Upper lobe of right lung (tissue), 1 donor: ENCODE data around the gene TAS1R3. TPM values are rescaled to one million over a fixed set of nuclear protein-coding genes. Genes with fewer than 3 reads are reported as not detected.

ENCODE experiments used
- ATAC-seq: fragments of 200-7000 bp; cut with Tn5 transposase; one replicate; pipeline ENCODE4 v1.9.1; 2020; ENCODE audit warnings: mild to moderate bottlenecking, moderate library complexity
- DNase-seq: peaks from one replicate; pipeline ENCODE4 v3.0.0-alpha.2; 2020
- H3K27ac ChIP-seq: fragments of 200-600 bp; one replicate; pipeline ENCODE4 v1.8.0; 2022
- H3K27me3 ChIP-seq: fragments of 200-600 bp; one replicate; pipeline ENCODE4 v1.8.0; 2022; ENCODE audit warnings: mild to moderate bottlenecking
- H3K36me3 ChIP-seq: fragments of 200-600 bp; one replicate; pipeline ENCODE4 v1.8.0; 2022
- H3K4me1 ChIP-seq: fragments of 200-600 bp; one replicate; pipeline ENCODE4 v1.8.0; 2022
- H3K4me3 ChIP-seq: fragments of 200-600 bp; one replicate; pipeline ENCODE4 v1.8.0; 2022; ENCODE audit warnings: mild to moderate bottlenecking
- H3K9me3 ChIP-seq: fragments of 200-600 bp; one replicate; pipeline ENCODE4 v1.8.0; 2022
- intact Hi-C: fragments of 100-400 bp; cut with DNase I; formaldehyde crosslinking; loops from one replicate; pipeline ENCODE4 v1.11.0; 2022
- total RNA-seq: library from RNA; stranded (reverse); fragmentation: NEBNext Ultra II Directional; extraction: Animal tissue kit (Norgen Biotek cat#: 25700); gene quantifications from one replicate; pipeline ENCODE4 v1.2.1, GENCODE V29; 2021
- TF ChIP-seq, protein P1 (sequence below): fragments of 200-600 bp; IDR thresholded peaks from one replicate; pipeline ENCODE4 v1.8.0; 2022; ENCODE audit warnings: antibody characterized with exemption
- donor health status: DM: no; HTN: yes; CAD: no; lungs with severe emphysema.

Gene TAS1R3
- total RNA-seq, 1 donor from 2014 or later = 0.32 TPM

DNA sequence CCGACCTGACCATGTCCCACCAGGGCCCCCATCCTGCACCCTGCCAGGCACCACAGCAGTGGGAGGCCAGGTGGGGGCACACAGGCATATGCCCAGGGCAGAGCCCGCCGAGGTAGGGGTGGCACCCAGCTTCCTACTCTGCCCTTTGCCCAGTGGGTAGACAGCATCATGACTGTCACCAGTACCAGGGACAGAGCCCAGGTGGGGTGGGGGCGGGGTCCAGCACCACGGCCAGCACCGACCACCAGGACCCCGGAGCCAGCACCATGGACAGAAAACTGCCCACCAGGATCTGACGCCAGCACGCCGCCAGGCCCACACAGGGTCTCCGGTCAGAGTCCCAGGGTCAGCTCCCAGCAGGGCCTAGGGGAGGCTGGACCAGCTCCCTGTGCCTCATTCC is 3.8 kb downstream of the TAS1R3 start:
- no peak for DNase-seq

DNA sequence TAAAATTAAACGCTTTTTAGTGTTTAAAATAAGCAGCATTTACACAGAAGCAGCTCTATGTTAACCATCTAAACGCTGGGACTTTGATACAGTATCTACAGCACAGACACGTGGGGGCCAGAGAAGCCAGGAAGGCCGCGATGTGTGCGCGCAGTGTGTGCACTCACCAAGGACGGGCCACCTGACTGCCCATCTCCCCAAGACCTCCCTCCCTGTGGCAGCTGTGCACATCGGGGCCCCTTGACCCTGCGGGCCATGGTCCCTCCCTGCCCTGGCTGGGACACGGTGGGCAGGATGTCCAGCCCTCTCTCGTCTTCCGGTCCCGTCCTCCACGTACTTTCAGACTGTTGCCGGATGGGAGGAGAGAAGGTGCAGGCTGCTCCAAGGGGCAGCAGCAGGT is 4.2 kb downstream of the TAS1R3 start:
- H3K9me3 ChIP-seq = no peaks in the 10 kb centered on the region
- H3K27ac ChIP-seq = no peak overlapping the region
- ATAC-seq (no peak), DNase-seq (no peak)
- H3K27me3 ChIP-seq = no peaks in the 10 kb centered on the region
- H3K36me3 ChIP-seq = peaks cover 13% of the 10 kb centered on the region
- TF ChIP-seq, protein P1, sequence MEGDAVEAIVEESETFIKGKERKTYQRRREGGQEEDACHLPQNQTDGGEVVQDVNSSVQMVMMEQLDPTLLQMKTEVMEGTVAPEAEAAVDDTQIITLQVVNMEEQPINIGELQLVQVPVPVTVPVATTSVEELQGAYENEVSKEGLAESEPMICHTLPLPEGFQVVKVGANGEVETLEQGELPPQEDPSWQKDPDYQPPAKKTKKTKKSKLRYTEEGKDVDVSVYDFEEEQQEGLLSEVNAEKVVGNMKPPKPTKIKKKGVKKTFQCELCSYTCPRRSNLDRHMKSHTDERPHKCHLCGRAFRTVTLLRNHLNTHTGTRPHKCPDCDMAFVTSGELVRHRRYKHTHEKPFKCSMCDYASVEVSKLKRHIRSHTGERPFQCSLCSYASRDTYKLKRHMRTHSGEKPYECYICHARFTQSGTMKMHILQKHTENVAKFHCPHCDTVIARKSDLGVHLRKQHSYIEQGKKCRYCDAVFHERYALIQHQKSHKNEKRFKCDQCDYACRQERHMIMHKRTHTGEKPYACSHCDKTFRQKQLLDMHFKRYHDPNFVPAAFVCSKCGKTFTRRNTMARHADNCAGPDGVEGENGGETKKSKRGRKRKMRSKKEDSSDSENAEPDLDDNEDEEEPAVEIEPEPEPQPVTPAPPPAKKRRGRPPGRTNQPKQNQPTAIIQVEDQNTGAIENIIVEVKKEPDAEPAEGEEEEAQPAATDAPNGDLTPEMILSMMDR = no peak
- H3K4me3 ChIP-seq = no peak overlapping the region
- intact Hi-C loops = no loop called here
- peaks cover 4% of the 10 kb centered on the region for H3K4me1 ChIP-seq

More for the DNA sequence above, 3.8 kb downstream of the TAS1R3 start:
- H3K27ac ChIP-seq = no peak overlapping the region
- intact Hi-C loops = no loop called here
- no peaks in the 10 kb centered on the region for H3K27me3 ChIP-seq
- no peak overlapping the region for H3K4me3 ChIP-seq
- ATAC-seq = no peak
- TF ChIP-seq, protein P1 = no peak
- H3K9me3 ChIP-seq = no peaks in the 10 kb centered on the region
- H3K4me1 ChIP-seq = peaks cover 4% of the 10 kb centered on the region
- H3K36me3 ChIP-seq = peaks cover 13% of the 10 kb centered on the region

DNA sequence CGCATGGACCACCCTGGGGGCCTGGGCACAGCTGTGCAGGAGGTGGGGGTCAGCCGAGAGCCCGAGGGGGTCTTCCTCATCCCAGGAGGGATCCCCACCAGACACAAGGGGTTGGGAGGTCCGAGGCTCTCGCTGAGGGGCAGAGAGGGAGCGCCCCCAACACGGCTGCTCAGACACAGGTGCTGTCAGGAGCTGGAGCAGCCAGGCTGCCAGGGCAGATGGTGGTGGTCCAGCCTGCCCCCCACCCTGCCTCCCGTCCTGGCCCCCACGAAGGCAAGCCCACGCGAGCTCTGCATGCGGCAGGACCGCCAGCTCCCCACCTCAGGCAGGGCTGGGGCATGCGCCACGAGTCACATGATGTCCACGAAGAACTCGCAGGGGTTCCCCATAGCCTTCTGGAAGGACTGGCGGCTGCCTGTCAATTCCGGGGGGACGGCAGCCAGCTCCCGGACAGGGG is 4.7 kb downstream of the TAS1R3 start:
- Histone ChIP-seq H3K27me3 (no peaks in the 10 kb centered on the region), H3K4me3 (no peak overlapping the region), H3K36me3 (peaks cover 13% of the 10 kb centered on the region), H3K27ac (no peak overlapping the region), H3K4me1 (peaks cover 3% of the 10 kb centered on the region), H3K9me3 (no peaks in the 10 kb centered on the region)
- no peak for DNase-seq
- intact Hi-C loops = no loop called here
- TF ChIP-seq, protein P1 = no peak
- no peak for ATAC-seq

DNA sequence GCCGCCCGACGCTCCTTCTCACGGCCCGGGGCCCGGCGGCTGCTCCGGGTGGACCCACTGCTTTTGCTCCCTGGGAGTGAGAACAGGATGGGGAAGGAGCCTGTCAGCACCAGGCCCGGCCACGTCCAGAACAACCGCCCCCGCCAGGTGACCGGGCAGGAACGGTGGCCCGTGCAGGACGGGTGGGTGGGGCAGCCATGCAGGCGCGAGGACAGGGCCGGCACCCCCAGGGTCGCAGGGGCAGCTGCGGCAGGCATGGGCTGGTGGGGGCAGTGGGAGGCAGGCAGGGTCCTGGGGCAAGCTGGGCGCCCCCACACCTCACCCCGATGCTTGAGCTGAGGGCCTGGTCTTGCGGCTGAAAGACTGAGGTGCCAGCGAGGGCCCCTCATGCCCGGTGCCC is 5.4 kb downstream of the TAS1R3 start:
- no peaks in the 10 kb centered on the region for H3K4me1 ChIP-seq
- TF ChIP-seq, protein P1 = no peak
- peaks cover 13% of the 10 kb centered on the region for H3K36me3 ChIP-seq
- intact Hi-C loops = no loop called here
- H3K27me3 ChIP-seq = no peaks in the 10 kb centered on the region
- ATAC-seq = no peak
- no peaks in the 10 kb centered on the region for H3K9me3 ChIP-seq
- no peak overlapping the region for H3K4me3 ChIP-seq
- H3K27ac ChIP-seq = no peak overlapping the region
- DNase-seq = no peak

DNA sequence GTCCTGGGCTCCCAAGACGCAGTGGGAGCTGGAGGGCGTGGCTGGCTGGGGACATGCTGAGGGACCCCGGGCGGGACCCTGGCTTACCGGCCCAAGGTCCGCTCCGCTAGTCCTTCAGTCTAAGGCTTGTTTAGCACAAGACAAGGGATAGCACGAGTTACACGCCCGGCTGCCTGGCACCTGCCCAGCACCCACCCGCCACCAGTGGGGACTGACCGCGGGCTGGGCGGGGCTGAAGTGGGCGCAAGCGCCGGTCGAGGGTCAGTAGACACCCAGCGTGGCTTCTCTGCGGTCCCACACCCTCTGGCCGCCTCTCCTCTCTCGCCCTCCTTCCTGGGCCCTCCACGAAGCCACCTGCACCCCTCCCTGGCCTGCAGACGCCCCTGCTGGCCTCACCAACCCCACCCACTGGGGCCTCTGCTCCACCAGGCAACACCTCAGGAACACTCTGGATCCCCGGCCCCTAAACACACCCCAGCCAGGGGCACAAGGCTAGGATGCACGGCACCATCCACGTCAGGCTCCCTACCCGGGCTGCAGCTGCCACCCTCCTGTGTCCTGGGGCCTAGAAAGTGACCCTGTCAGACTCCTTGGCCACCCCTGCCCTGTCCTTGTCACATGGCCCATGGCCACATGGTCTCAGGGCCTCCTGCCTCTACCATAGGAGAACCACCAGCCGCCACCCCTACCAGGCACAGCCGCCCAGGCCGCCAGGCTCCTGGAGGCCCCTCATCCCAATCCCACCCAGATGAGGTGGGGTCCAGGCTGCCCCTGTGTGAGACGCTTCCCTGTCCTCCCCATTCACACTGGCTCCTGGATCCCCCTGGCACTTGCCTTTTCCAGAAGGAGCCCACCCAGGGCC is 6.1 kb downstream of the TAS1R3 start:
- no peak for DNase-seq
- TF ChIP-seq, protein P1 = no peak
- intact Hi-C loops = no loop called here
- no peak overlapping the region for H3K4me3 ChIP-seq
- no peak for ATAC-seq
- H3K4me1 ChIP-seq = no peaks in the 10 kb centered on the region
- H3K27me3 ChIP-seq = no peaks in the 10 kb centered on the region
- H3K27ac ChIP-seq = no peak overlapping the region
- H3K9me3 ChIP-seq = no peaks in the 10 kb centered on the region
- H3K36me3 ChIP-seq = peaks cover 13% of the 10 kb centered on the region
